Hematopoietic multipotent progenitor cell treated with erythropoietin and hydrocortisone succinate and interleukin-3 and kit ligand, for 15 days (in vitro differentiated cells): Measurements from ENCODE around the gene UQCRFS1.

ENCODE experiments used
- DNase-seq: peaks from one replicate; pipeline ENCODE4 v3.0.0-alpha.2; 2015; ENCODE audit warnings: low spot score

The UQCRFS1 gene

GRCh38 chr19:29155683-29156082 lies 57.3 kb downstream of the UQCRFS1 start:
- DNase-seq, result no peak
